NCI-H748 treated with DMSO at 0.1 percent for 48 hours (cell line): ENCODE data around the gene SV2B.
A peak's percentile ranks its signal among the peaks of the same experiment; 100 is the strongest.

Source experiments
- DNase-seq: peaks from one replicate; lab custom pipeline; 2025; lab: John Stamatoyannopoulos, UW

SV2B gene

GRCh38 chr15:91270747-91271146 lies 170.7 kb downstream of the SV2B start:
- DNase-seq, result no peak

- peak; percentile 41 for DNase-seq
Observed at GRCh38 chr15:91271565-91272153, 171.6 kb downstream of the SV2B start.

- DNase-seq, result no peak
Observed at GRCh38 chr15:91275844-91276243, 175.8 kb downstream of the SV2B start.

GRCh38 chr15:91278951-91279350 lies 178.9 kb downstream of the SV2B start:
- DNase-seq, result no peak

- DNase-seq, result no peak
Observed at GRCh38 chr15:91279486-91279885, 179.4 kb downstream of the SV2B start.

GRCh38 chr15:91281947-91282346 lies 181.9 kb downstream of the SV2B start:
- no peak for DNase-seq

- DNase-seq, result no peak
Observed at GRCh38 chr15:91282486-91282885, 182.4 kb downstream of the SV2B start.

GRCh38 chr15:91283155-91283554 lies 183.1 kb downstream of the SV2B start:
- no peak for DNase-seq

- DNase-seq, result no peak
Observed at GRCh38 chr15:91284758-91285466, 184.9 kb downstream of the SV2B start.

GRCh38 chr15:91289324-91289723 lies 189.3 kb downstream of the SV2B start:
- DNase-seq, result no peak

- no peak for DNase-seq
Observed at GRCh38 chr15:91290553-91290952, 190.5 kb downstream of the SV2B start.

GRCh38 chr15:91291673-91292072 lies 191.6 kb downstream of the SV2B start:
- DNase-seq, result no peak

GRCh38 chr15:91294344-91294743 lies 194.3 kb downstream of the SV2B start:
- DNase-seq, result no peak

- no peak for DNase-seq
Observed at GRCh38 chr15:91294795-91295194, 194.7 kb downstream of the SV2B start.

- no peak for DNase-seq
Observed at GRCh38 chr15:91298101-91298500, 198.0 kb downstream of the SV2B start.

GRCh38 chr15:91302588-91303439 lies 202.8 kb downstream of the SV2B start:
- DNase-seq, result peak; percentile 64

- no peak for DNase-seq
Observed at GRCh38 chr15:91304210-91304609, 204.2 kb downstream of the SV2B start.

- no peak for DNase-seq
Observed at GRCh38 chr15:91304786-91305185, 204.7 kb downstream of the SV2B start.

- no peak for DNase-seq
Observed at GRCh38 chr15:91306144-91306543, 206.1 kb downstream of the SV2B start.

GRCh38 chr15:91307601-91308000 lies 207.5 kb downstream of the SV2B start:
- no peak for DNase-seq

- no peak for DNase-seq
Observed at GRCh38 chr15:91308199-91308598, 208.1 kb downstream of the SV2B start.

GRCh38 chr15:91308855-91309254 lies 208.8 kb downstream of the SV2B start:
- no peak for DNase-seq

GRCh38 chr15:91311986-91312385 lies 211.9 kb downstream of the SV2B start:
- no peak for DNase-seq
